Fibroblast of skin of left quadriceps (primary cell): ENCODE data around the gene MAD1L1.

Experiments used
- DNase-seq, 2 experiments: peaks; one replicate each; pipeline ENCODE4 v3.0.0-alpha.2; 2013; ENCODE audit warnings: low read depth in 2 of 2

Gene MAD1L1

GRCh38 chr7:1897861-1898627 is 334.7 kb downstream of the MAD1L1 start:
- no peak for DNase-seq

GRCh38 chr7:1897076-1897860 is 335.5 kb downstream of the MAD1L1 start:
- no peak for DNase-seq

- no peak for DNase-seq
These were observed 336.9 kb downstream of the MAD1L1 start for GRCh38 chr7:1895664-1896515.

- no peak for DNase-seq
These were observed 337.7 kb downstream of the MAD1L1 start for GRCh38 chr7:1894906-1895663.

GRCh38 chr7:1894313-1894900 is 338.3 kb downstream of the MAD1L1 start:
- no peak for DNase-seq

- DNase-seq, result no peak
These were observed 339.3 kb downstream of the MAD1L1 start for GRCh38 chr7:1893451-1893850.

- DNase-seq, result no peak
These were observed 339.7 kb downstream of the MAD1L1 start for GRCh38 chr7:1893036-1893435.

- DNase-seq, result no peak
These were observed 340.5 kb downstream of the MAD1L1 start for GRCh38 chr7:1892011-1892965.

- DNase-seq, result no peak
These were observed 342.2 kb downstream of the MAD1L1 start for GRCh38 chr7:1890289-1891235.

GRCh38 chr7:1889556-1890181 is 343.1 kb downstream of the MAD1L1 start:
- DNase-seq, result no peak

- DNase-seq, result no peak
These were observed 343.7 kb downstream of the MAD1L1 start for GRCh38 chr7:1889091-1889490.

- no peak for DNase-seq
These were observed 344.3 kb downstream of the MAD1L1 start for GRCh38 chr7:1888425-1888824.

- DNase-seq, result no peak
These were observed 345.5 kb downstream of the MAD1L1 start for GRCh38 chr7:1887251-1887650.

GRCh38 chr7:1886361-1887064 is 346.2 kb downstream of the MAD1L1 start:
- DNase-seq, result no peak

GRCh38 chr7:1885465-1886226 is 347.1 kb downstream of the MAD1L1 start:
- DNase-seq, result no peak

GRCh38 chr7:1884583-1885350 is 348.0 kb downstream of the MAD1L1 start:
- DNase-seq, result no peak
